ENCODE results near the gene REEP5.
A peak's percentile ranks its signal among the peaks of the same experiment; 100 is the strongest.
"Not testable (repeated sequence)": the region's sequence is repeated elsewhere in the genome, so short reads cannot be mapped to it uniquely, and the experiment has no call there.

REEP5 gene

GRCh38 chr5:112921833-112922817, at the start of gene REEP5:
TSS of gene REEP5 (minus strand) at chr5:112922227. CDS start at chr5:112922190, 37 bp downstream.
- Mint-ChIP-seq H3K36me3 (ENCODE audit: low read depth) (peaks cover 35% of the 10 kb centered on the region), H3K4me1 (ENCODE audit: low read depth) (peaks cover 54% of the 10 kb centered on the region), H3K4me3 (peak within 1 kb of the TSS; percentile 92), H3K27ac (peak within 1 kb of the TSS; percentile 97), H3K9me3 (no peaks in the 10 kb centered on the region), H3K27me3 (ENCODE audit: low read depth) (no peaks in the 10 kb centered on the region)
- DNase-seq (ENCODE audit: low spot score), result peak; percentile 86

- Mint-ChIP-seq H3K27ac (no peak overlapping the region), H3K4me1 (ENCODE audit: low read depth) (peaks cover 30% of the 10 kb centered on the region), H3K27me3 (ENCODE audit: low read depth) (no peaks in the 10 kb centered on the region), H3K36me3 (ENCODE audit: low read depth) (no peaks in the 10 kb centered on the region), H3K9me3 (no peaks in the 10 kb centered on the region), H3K4me3 (no peak overlapping the region)
- DNase-seq (ENCODE audit: low spot score), result no peak
Observed at GRCh38 chr5:112971276-112971675, 49.2 kb upstream of the REEP5 start.

GRCh38 chr5:112968411-112969106, 46.5 kb upstream of the REEP5 start:
- peaks cover 29% of the 10 kb centered on the region for H3K4me1 Mint-ChIP-seq (ENCODE audit: low read depth)
- no peak for DNase-seq (ENCODE audit: low spot score)
- H3K27me3 Mint-ChIP-seq (ENCODE audit: low read depth), result no peaks in the 10 kb centered on the region
- H3K27ac Mint-ChIP-seq, result no peak overlapping the region
- H3K9me3 Mint-ChIP-seq, result no peaks in the 10 kb centered on the region
- no peak overlapping the region for H3K4me3 Mint-ChIP-seq
- no peaks in the 10 kb centered on the region for H3K36me3 Mint-ChIP-seq (ENCODE audit: low read depth)

GRCh38 chr5:112967520-112968083, 45.6 kb upstream of the REEP5 start:
- Mint-ChIP-seq H3K9me3 (no peaks in the 10 kb centered on the region), H3K27me3 (ENCODE audit: low read depth) (no peaks in the 10 kb centered on the region), H3K4me3 (no peak overlapping the region), H3K4me1 (ENCODE audit: low read depth) (peaks cover 36% of the 10 kb centered on the region), H3K36me3 (ENCODE audit: low read depth) (no peaks in the 10 kb centered on the region), H3K27ac (no peak overlapping the region)
- DNase-seq (ENCODE audit: low spot score), result no peak

GRCh38 chr5:112965733-112966306, 43.8 kb upstream of the REEP5 start:
- Mint-ChIP-seq H3K9me3 (no peaks in the 10 kb centered on the region), H3K4me1 (ENCODE audit: low read depth) (peaks cover 34% of the 10 kb centered on the region), H3K27ac (peak overlapping the region; percentile 43), H3K4me3 (no peak overlapping the region), H3K36me3 (ENCODE audit: low read depth) (no peaks in the 10 kb centered on the region), H3K27me3 (ENCODE audit: low read depth) (no peaks in the 10 kb centered on the region)
- no peak for DNase-seq (ENCODE audit: low spot score)

- H3K4me3 Mint-ChIP-seq; H3K36me3 Mint-ChIP-seq (ENCODE audit: low read depth); H3K9me3 Mint-ChIP-seq; H3K27me3 Mint-ChIP-seq (ENCODE audit: low read depth); DNase-seq (ENCODE audit: low spot score): not testable (repeated sequence)
- Mint-ChIP-seq H3K4me1 (ENCODE audit: low read depth) (peaks cover 44% of the 10 kb centered on the region), H3K27ac (peak overlapping the region; percentile 78)
Observed at GRCh38 chr5:112963374-112963733, 41.3 kb upstream of the REEP5 start.

GRCh38 chr5:112960863-112961504, 39.0 kb upstream of the REEP5 start:
- no peak for DNase-seq (ENCODE audit: low spot score)
- no peaks in the 10 kb centered on the region for H3K9me3 Mint-ChIP-seq
- no peak overlapping the region for H3K27ac Mint-ChIP-seq
- H3K27me3 Mint-ChIP-seq (ENCODE audit: low read depth), result peaks cover 3% of the 10 kb centered on the region
- H3K36me3 Mint-ChIP-seq (ENCODE audit: low read depth), result no peaks in the 10 kb centered on the region
- peaks cover 40% of the 10 kb centered on the region for H3K4me1 Mint-ChIP-seq (ENCODE audit: low read depth)
- no peak overlapping the region for H3K4me3 Mint-ChIP-seq

- Mint-ChIP-seq H3K27ac (no peak overlapping the region), H3K36me3 (ENCODE audit: low read depth) (no peaks in the 10 kb centered on the region), H3K4me3 (no peak overlapping the region), H3K4me1 (ENCODE audit: low read depth) (peaks cover 36% of the 10 kb centered on the region), H3K27me3 (ENCODE audit: low read depth) (peaks cover 3% of the 10 kb centered on the region), H3K9me3 (no peaks in the 10 kb centered on the region)
- DNase-seq (ENCODE audit: low spot score), result no peak
Observed at GRCh38 chr5:112960315-112960714, 38.3 kb upstream of the REEP5 start.

- not testable (repeated sequence) for H3K27me3 Mint-ChIP-seq (ENCODE audit: low read depth); H3K9me3 Mint-ChIP-seq; H3K27ac Mint-ChIP-seq; H3K36me3 Mint-ChIP-seq (ENCODE audit: low read depth); DNase-seq (ENCODE audit: low spot score); H3K4me3 Mint-ChIP-seq
- peaks cover 34% of the 10 kb centered on the region for H3K4me1 Mint-ChIP-seq (ENCODE audit: low read depth)
Observed at GRCh38 chr5:112959872-112960271, 37.8 kb upstream of the REEP5 start.

GRCh38 chr5:112958093-112959088, 36.4 kb upstream of the REEP5 start:
- peaks cover 27% of the 10 kb centered on the region for H3K4me1 Mint-ChIP-seq (ENCODE audit: low read depth)
- H3K36me3 Mint-ChIP-seq (ENCODE audit: low read depth), result no peaks in the 10 kb centered on the region
- no peak overlapping the region for H3K27ac Mint-ChIP-seq
- no peaks in the 10 kb centered on the region for H3K9me3 Mint-ChIP-seq
- H3K27me3 Mint-ChIP-seq (ENCODE audit: low read depth), result peaks cover 3% of the 10 kb centered on the region
- H3K4me3 Mint-ChIP-seq, result no peak overlapping the region
- DNase-seq (ENCODE audit: low spot score), result no peak

GRCh38 chr5:112957036-112957808, 35.2 kb upstream of the REEP5 start:
- Mint-ChIP-seq H3K36me3 (ENCODE audit: low read depth) (no peaks in the 10 kb centered on the region), H3K27ac (no peak overlapping the region), H3K9me3 (no peaks in the 10 kb centered on the region), H3K4me3 (no peak overlapping the region), H3K4me1 (ENCODE audit: low read depth) (peaks cover 20% of the 10 kb centered on the region), H3K27me3 (ENCODE audit: low read depth) (peaks cover 8% of the 10 kb centered on the region)
- DNase-seq (ENCODE audit: low spot score), result no peak

GRCh38 chr5:112956606-112957005, 34.6 kb upstream of the REEP5 start:
- peaks cover 8% of the 10 kb centered on the region for H3K27me3 Mint-ChIP-seq (ENCODE audit: low read depth)

More at GRCh38 chr5:112956606-112957005, 34.6 kb upstream of the REEP5 start:
- H3K4me3 Mint-ChIP-seq, result no peak overlapping the region
- no peaks in the 10 kb centered on the region for H3K9me3 Mint-ChIP-seq
- peaks cover 20% of the 10 kb centered on the region for H3K4me1 Mint-ChIP-seq (ENCODE audit: low read depth)
- H3K36me3 Mint-ChIP-seq (ENCODE audit: low read depth), result no peaks in the 10 kb centered on the region
- DNase-seq (ENCODE audit: low spot score), result no peak
- H3K27ac Mint-ChIP-seq, result no peak overlapping the region

All from T-helper 2 cell treated with Interferon-gamma antibody and Interleukin-4, amounts not matched to agents 5 μg/mL and 100 μg/mL, for 36 hours (primary cell).